ENCODE results near the gene ABHD11.
"Not testable (repeated sequence)": the region's sequence is repeated elsewhere in the genome, so short reads cannot be mapped to it uniquely, and the experiment has no call there.

ABHD11 gene

GRCh38 chr7:73718905-73719805 lies 19.4 kb downstream of the ABHD11 start, which contains the start of gene STX1A:
TSS of gene STX1A (minus strand) at chr7:73719669. CDS start at chr7:73719631, 38 bp downstream.
- DNase-seq = peak; percentile 66

- peak; percentile 35 for DNase-seq
These were observed 20.1 kb downstream of the ABHD11 start for GRCh38 chr7:73718438-73718881.

GRCh38 chr7:73717991-73718405 lies 20.6 kb downstream of the ABHD11 start:
- peak; percentile 69 for DNase-seq

- DNase-seq = no peak
These were observed 21.4 kb downstream of the ABHD11 start for GRCh38 chr7:73717025-73717807.

- no peak for DNase-seq
These were observed 22.2 kb downstream of the ABHD11 start for GRCh38 chr7:73716318-73716890.

GRCh38 chr7:73715648-73716317 lies 22.8 kb downstream of the ABHD11 start:
- no peak for DNase-seq

GRCh38 chr7:73713319-73713718 lies 25.3 kb downstream of the ABHD11 start:
- DNase-seq = not testable (repeated sequence)

GRCh38 chr7:73712773-73713172 lies 25.8 kb downstream of the ABHD11 start:
- no peak for DNase-seq

GRCh38 chr7:73708961-73709549 lies 29.5 kb downstream of the ABHD11 start:
- DNase-seq = no peak

GRCh38 chr7:73707045-73707631 lies 31.5 kb downstream of the ABHD11 start:
- peak; percentile 22 for DNase-seq

- DNase-seq = no peak
These were observed 32.2 kb downstream of the ABHD11 start for GRCh38 chr7:73706126-73707044.

GRCh38 chr7:73705551-73705920 lies 33.1 kb downstream of the ABHD11 start:
- DNase-seq = no peak

- DNase-seq = no peak
These were observed 33.7 kb downstream of the ABHD11 start for GRCh38 chr7:73704640-73705550.

GRCh38 chr7:73703757-73704639 lies 34.6 kb downstream of the ABHD11 start:
- peak; percentile 45 for DNase-seq

GRCh38 chr7:73703225-73703624 lies 35.4 kb downstream of the ABHD11 start:
- no peak for DNase-seq

- no peak for DNase-seq
These were observed 35.9 kb downstream of the ABHD11 start for GRCh38 chr7:73702665-73703064.

GRCh38 chr7:73702226-73702625 lies 36.4 kb downstream of the ABHD11 start:
- no peak for DNase-seq

- peak; percentile 33 for DNase-seq
These were observed 37.1 kb downstream of the ABHD11 start for GRCh38 chr7:73701357-73701995.

Measured in activated CD4-positive, alpha-beta T cell treated with anti-CD3 and anti-CD28 coated beads, Interleukin-2, amount 50 U/mL, for 1 hour (primary cell).